ENCODE data around the gene PKD2L1. TPM values are rescaled to one million over a fixed set of nuclear protein-coding genes. Genes with fewer than 3 reads are reported as not detected.

The PKD2L1 gene
- total RNA-seq, 1 experiment from 2014 or later, result not detected

- DNase-seq (ENCODE audit: low spot score), result peak; percentile 91
Measured at GRCh38 chr10:100267239-100268104, 62.6 kb downstream of the PKD2L1 start, which contains the start of gene CWF19L1. CWF19L1 (minus strand) TSS chr10:100267638; CDS start chr10:100267593, 45 bp downstream.

GRCh38 chr10:100265821-100266485 is 64.1 kb downstream of the PKD2L1 start:
- Histone ChIP-seq H3K27me3 (replicated peaks; ENCODE audit: insufficient read depth, low read depth, low read length, poor library complexity) (no peaks in the 10 kb centered on the region), H3K36me3 (ENCODE audit: insufficient read depth, low read length, poor library complexity, severe bottlenecking) (peaks cover 5% of the 10 kb centered on the region), H3K4me3 (ENCODE audit: low read depth, low read length, poor library complexity, severe bottlenecking) (peak overlapping the region; percentile 81), H3K4me1 (ENCODE audit: insufficient read depth, low read length, poor library complexity, severe bottlenecking) (peaks cover 8% of the 10 kb centered on the region), H3K27ac (ENCODE audit: low read depth, low read length, poor library complexity, severe bottlenecking) (no peak overlapping the region), H3K9me3 (ENCODE audit: low read depth, low read length, poor library complexity, severe bottlenecking) (no peaks in the 10 kb centered on the region)
- DNase-seq (ENCODE audit: low spot score), result no peak
- ChIA-PET POLR2A (ENCODE audit: low non-redundant PET) (no interaction called here), CTCF (no interaction called here)
- BruUV-seq (replicated peaks), result no TSS peak
- TF ChIP-seq EZH2 (IDR thresholded peaks at IDR 0.05; ENCODE audit: borderline replicate concordance, low read depth, low read length, poor library complexity, severe bottlenecking) (no peak), CTCF (conservative IDR thresholded peaks at IDR 0.05; ENCODE audit: low read depth, low read length) (no peak)
- intact Hi-C loops (cut with micrococcal nuclease; ENCODE audit: unreplicated experiment), result no loop called here

More at GRCh38 chr10:100267239-100268104, 62.6 kb downstream of the PKD2L1 start, which contains the start of gene CWF19L1:
- H3K27ac ChIP-seq (ENCODE audit: low read depth, low read length, poor library complexity, severe bottlenecking), result peak within 1 kb of the TSS; percentile 58
- intact Hi-C loops (cut with micrococcal nuclease; ENCODE audit: unreplicated experiment), result no loop called here
- H3K4me1 ChIP-seq (ENCODE audit: insufficient read depth, low read length, poor library complexity, severe bottlenecking), result peaks cover 8% of the 10 kb centered on the region
- no peaks in the 10 kb centered on the region for H3K36me3 ChIP-seq (ENCODE audit: insufficient read depth, low read length, poor library complexity, severe bottlenecking)
- POLR2A ChIA-PET (ENCODE audit: low non-redundant PET), result no interaction called here
- no peak for TF ChIP-seq EZH2 (IDR thresholded peaks at IDR 0.05; ENCODE audit: borderline replicate concordance, low read depth, low read length, poor library complexity, severe bottlenecking)
- TSS peak; percentile 98 for BruUV-seq (replicated peaks)
- peak within 1 kb of the TSS; percentile 81 for H3K4me3 ChIP-seq (ENCODE audit: low read depth, low read length, poor library complexity, severe bottlenecking)
- H3K27me3 ChIP-seq (replicated peaks; ENCODE audit: insufficient read depth, low read depth, low read length, poor library complexity), result no peaks in the 10 kb centered on the region
- CTCF ChIA-PET, result no interaction called here
- H3K9me3 ChIP-seq (ENCODE audit: low read depth, low read length, poor library complexity, severe bottlenecking), result no peaks in the 10 kb centered on the region

- Histone ChIP-seq H3K36me3 (ENCODE audit: insufficient read depth, low read length, poor library complexity, severe bottlenecking) (peaks cover 41% of the 10 kb centered on the region), H3K4me1 (ENCODE audit: insufficient read depth, low read length, poor library complexity, severe bottlenecking) (no peaks in the 10 kb centered on the region), H3K27me3 (replicated peaks; ENCODE audit: insufficient read depth, low read depth, low read length, poor library complexity) (no peaks in the 10 kb centered on the region), H3K4me3 (ENCODE audit: low read depth, low read length, poor library complexity, severe bottlenecking) (no peak overlapping the region), H3K9me3 (ENCODE audit: low read depth, low read length, poor library complexity, severe bottlenecking) (no peaks in the 10 kb centered on the region), H3K27ac (ENCODE audit: low read depth, low read length, poor library complexity, severe bottlenecking) (no peak overlapping the region)
- no peak for DNase-seq (ENCODE audit: low spot score)
- TF ChIP-seq CTCF (conservative IDR thresholded peaks at IDR 0.05; ENCODE audit: low read depth, low read length) (no peak), EZH2 (IDR thresholded peaks at IDR 0.05; ENCODE audit: borderline replicate concordance, low read depth, low read length, poor library complexity, severe bottlenecking) (no peak)
- no TSS peak for BruUV-seq (replicated peaks)
- ChIA-PET POLR2A (ENCODE audit: low non-redundant PET) (no interaction called here), CTCF (no interaction called here)
- intact Hi-C loops (cut with micrococcal nuclease; ENCODE audit: unreplicated experiment), result no loop called here
Measured at GRCh38 chr10:100254191-100254590, 75.8 kb downstream of the PKD2L1 start.
